NCI-H2196 treated with DMSO at 0.1 percent for 48 hours (cell line): ENCODE measurements around the gene NUTM2D.
"Not testable (repeated sequence)": the region's sequence is repeated elsewhere in the genome, so short reads cannot be mapped to it uniquely, and the experiment has no call there.

Source experiments
- DNase-seq: peaks from one replicate; lab custom pipeline; 2025; ENCODE audit not compliant: unreplicated experiment; lab: John Stamatoyannopoulos, UW

NUTM2D gene

DNA sequence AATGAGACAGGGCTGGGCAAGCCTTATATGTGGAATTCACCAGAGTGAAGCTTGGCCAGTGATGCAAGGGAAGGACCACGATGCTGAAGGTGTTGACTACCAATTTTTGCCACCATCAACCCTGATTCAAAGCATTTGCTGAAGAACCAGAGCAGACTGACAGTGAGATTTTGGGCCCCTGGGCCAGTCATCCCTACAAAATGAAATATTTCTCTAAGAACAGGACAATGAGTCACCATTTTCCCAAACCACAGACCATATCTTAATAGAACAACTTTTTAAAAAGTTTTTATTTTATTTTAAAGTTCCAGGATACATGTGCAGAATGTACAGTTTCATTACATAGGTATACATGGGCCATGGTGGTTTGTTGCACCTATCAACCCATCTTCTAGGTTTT, 16.5 kb downstream of the NUTM2D start:
- DNase-seq = not testable (repeated sequence)

- not testable (repeated sequence) for DNase-seq
Observed at GRCh38 chr10:87379115-87379514, 21.6 kb downstream of the NUTM2D start.

GRCh38 chr10:87383149-87383857, 25.8 kb downstream of the NUTM2D start:
- DNase-seq = not testable (repeated sequence)

DNA sequence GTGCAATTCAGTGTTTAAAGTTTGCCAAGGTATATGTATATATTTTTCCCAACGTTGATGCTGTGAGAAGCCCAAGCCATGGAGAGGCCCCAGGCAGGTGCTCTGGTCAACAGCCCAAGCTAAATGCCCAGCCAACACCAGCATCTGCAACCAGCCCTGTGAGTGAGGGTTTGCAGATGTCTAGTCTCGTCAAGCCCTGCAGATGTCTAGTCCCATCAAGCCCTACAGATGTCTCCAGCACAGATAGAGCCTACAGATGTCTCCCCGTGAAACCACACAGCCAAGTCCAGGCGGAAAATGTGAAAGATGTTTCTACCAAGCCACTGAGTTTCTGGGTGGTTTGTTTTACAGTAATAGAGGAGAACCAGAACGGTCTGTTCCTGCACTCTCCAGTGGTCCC, 26.7 kb downstream of the NUTM2D start:
- DNase-seq = not testable (repeated sequence)

DNA sequence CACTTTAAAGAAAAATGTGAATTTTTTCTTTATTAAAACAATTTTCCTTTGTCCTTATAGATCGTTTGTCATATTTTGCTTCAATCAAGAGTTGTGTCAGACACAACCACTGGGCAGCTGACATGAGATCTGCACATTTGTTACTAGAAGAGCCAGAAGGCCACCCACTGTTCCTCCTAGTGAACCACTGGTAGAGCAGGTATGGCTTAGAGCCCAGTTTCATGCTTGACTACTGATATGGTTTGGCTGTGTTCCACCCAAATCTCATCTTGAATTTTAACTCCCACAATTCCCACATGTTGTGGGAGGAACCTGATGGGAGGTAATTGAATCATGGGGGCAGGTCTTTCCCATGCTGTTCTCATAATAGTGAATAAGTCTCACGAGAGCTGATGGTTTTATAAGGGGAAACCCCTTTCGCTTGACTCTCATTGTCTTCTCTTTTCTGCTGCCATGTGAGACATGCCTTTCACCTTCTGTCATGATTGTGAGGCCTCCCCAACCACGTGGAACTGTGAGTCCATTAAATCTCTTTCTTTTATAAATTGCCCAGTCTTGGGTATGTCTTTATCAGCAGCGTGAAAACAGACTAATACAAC, 28.3 kb downstream of the NUTM2D start:
- not testable (repeated sequence) for DNase-seq

DNA sequence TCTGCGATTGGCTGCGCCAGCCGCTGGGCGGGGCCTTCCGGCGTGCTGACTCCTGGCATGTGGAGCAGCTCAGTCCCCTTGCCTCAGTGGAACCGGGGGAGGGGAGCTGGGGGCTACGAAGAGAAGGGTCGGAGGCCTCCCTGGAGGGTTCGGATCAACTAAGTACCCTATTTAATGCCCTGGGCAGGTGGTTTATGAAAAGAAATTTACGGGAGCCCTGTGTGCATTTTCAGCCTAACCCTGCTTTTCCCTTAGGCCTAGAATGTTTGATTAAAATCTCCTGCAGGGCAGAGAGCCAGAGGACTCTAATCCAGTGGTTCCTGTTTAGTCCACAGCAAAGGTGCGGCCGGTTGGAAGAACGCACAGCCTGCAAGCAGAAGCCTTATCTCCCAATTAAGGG, 33.8 kb downstream of the NUTM2D start:
- not testable (repeated sequence) for DNase-seq

GRCh38 chr10:87396206-87396605, 38.7 kb downstream of the NUTM2D start:
- not testable (repeated sequence) for DNase-seq

DNA sequence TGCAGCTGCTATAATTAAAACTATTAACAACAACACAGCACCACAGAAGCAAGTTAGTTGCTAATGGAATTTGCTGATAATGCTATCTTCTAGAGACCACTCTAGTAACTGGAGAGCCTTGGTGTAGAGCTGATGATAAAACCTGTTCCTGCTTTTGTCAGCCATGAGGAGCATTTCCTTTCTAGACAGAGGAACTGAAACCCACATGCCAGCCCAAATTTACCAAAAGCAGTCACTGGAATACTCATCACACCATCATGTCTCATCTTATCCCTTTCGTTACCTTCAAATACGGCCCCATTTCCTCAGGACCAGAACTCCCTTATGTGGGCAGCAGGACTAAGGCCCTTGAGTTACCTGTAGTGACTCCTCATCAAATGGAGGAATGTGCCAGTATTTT, 40.9 kb downstream of the NUTM2D start:
- DNase-seq = not testable (repeated sequence)

GRCh38 chr10:87407516-87408467, 50.2 kb downstream of the NUTM2D start:
- not testable (repeated sequence) for DNase-seq

- not testable (repeated sequence) for DNase-seq
Observed at GRCh38 chr10:87413921-87414320, 56.4 kb downstream of the NUTM2D start.
